Right lobe of liver (tissue), 4 donors: ENCODE data around the gene TEKT2.

ENCODE experiments used
- POLR2A ChIP-seq: fragments of 450-650 bp; IDR thresholded peaks from one replicate; pipeline ENCODE4 v1.6.1; 2017; ENCODE audit warnings: antibody characterized with exemption, mild to moderate bottlenecking
- TF ChIP-seq, protein P1 (sequence below), 4 donors: fragments of 200-600 bp in 3 of 4; fragments of 450-650 bp in 1 of 4; IDR thresholded peaks; one replicate each; pipeline versions ENCODE4 v1.5.1 to v1.8.0; 2016 to 2022; ENCODE audit warnings: antibody characterized with exemption in 4 of 4, mild to moderate bottlenecking in 2 of 4
- donor health status: DM: no; HTN: no; CAD: no.
- donor health status: DM: no; HTN: no; CAD: no.
- donor health status: DM: no; HTN: yes; CAD: no.

DNA sequence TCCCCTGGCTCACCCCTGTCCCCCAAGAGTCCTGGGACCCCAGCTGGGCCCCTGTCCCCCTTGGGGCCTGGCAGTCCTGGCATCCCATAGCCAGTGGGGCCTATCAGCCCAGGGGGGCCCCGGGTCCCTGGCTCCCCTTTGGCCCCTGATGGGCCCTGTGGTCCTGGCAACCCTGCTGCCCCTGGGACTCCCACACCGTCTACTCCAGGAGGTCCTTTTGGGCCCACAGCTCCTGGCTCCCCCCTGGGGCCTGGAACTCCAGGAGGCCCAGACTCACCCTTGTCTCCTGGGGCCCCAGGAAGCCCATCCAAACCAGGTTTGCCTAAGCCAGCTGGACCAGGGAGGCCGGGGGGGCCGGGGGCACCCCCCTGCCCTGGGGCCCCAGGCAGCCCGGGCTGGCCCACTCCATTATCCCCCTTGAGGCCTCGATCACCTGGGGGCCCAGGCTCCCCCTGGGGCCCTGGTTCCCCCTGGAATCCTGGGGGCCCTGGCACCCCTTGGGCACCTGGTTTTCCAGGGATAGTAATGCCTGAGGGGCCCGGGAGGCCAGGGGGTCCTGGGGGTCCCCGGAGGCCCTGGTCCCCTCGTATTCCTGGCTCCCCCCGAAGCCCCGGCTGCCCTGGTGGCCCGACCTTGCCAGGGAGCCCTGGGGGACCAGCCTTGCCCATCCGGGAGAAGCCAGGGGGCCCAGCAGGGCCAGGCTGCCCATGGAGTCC lies 14.9 kb downstream of the TEKT2 start:
- TF ChIP-seq, protein P1, sequence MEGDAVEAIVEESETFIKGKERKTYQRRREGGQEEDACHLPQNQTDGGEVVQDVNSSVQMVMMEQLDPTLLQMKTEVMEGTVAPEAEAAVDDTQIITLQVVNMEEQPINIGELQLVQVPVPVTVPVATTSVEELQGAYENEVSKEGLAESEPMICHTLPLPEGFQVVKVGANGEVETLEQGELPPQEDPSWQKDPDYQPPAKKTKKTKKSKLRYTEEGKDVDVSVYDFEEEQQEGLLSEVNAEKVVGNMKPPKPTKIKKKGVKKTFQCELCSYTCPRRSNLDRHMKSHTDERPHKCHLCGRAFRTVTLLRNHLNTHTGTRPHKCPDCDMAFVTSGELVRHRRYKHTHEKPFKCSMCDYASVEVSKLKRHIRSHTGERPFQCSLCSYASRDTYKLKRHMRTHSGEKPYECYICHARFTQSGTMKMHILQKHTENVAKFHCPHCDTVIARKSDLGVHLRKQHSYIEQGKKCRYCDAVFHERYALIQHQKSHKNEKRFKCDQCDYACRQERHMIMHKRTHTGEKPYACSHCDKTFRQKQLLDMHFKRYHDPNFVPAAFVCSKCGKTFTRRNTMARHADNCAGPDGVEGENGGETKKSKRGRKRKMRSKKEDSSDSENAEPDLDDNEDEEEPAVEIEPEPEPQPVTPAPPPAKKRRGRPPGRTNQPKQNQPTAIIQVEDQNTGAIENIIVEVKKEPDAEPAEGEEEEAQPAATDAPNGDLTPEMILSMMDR (IDR thresholded peaks at IDR 0.05) = no peak
- TF ChIP-seq POLR2A = no peak
